Right ventricle myocardium superior (tissue), 1 donor: ENCODE measurements around the gene HMGCL. TPM values are rescaled to one million over a fixed set of nuclear protein-coding genes. Genes with fewer than 3 reads are reported as not detected.
A peak's percentile ranks its signal among the peaks of the same experiment; 100 is the strongest.
"Not testable (repeated sequence)": the region's sequence is repeated elsewhere in the genome, so short reads cannot be mapped to it uniquely, and the experiment has no call there.

Experiments used
- ATAC-seq: fragments of 200-7000 bp; cut with Tn5 transposase; one replicate; pipeline ENCODE4 v1.9.1; 2020; ENCODE audit warnings: mild to moderate bottlenecking; ENCODE audit not compliant: poor library complexity
- DNase-seq: peaks from one replicate; pipeline ENCODE4 v3.0.0-alpha.2; 2020
- intact Hi-C: fragments of 100-400 bp; cut with DNase I; formaldehyde crosslinking; loops from one replicate; pipeline ENCODE4 v1.11.2; 2022
- long read RNA-seq: library from polyadenylated mRNA; unstranded; transcript quantifications from one replicate; pipeline ENCODE4 v2.0.0, GENCODE V29; 2021
- total RNA-seq: library from RNA; stranded (reverse); fragmentation: NEBNext Ultra II Directional; extraction: Animal tissue kit (Norgen Biotek cat#: 25700); gene quantifications from one replicate; pipeline ENCODE4 v1.2.1, GENCODE V29; 2021
- donor health status: DM: no; HTN: yes; CAD: no; lungs with severe emphysema.

Gene HMGCL
- total RNA-seq: 34.3 TPM
- long read RNA-seq, transcript HMGCL-204 (7 exons, 1,354 nt): minor isoform, 26 of 103 reads
- long read RNA-seq, transcript HMGCL-203 (9 exons, 1,600 nt): major isoform, 68 of 103 reads
- long read RNA-seq, partial matches to known transcripts: 4 of 103 reads
- long read RNA-seq, other reads (novel, unspliced or antisense): 5 of 103 reads

- peak; percentile 94 for DNase-seq
- ATAC-seq: peak; percentile 100
- intact Hi-C loops: no loop called here
These were observed at the start of gene HMGCL for GRCh38 chr1:23825076-23825761. Gene HMGCL, minus strand, starts transcription at chr1:23825429. Its CDS starts 14 bp downstream, at chr1:23825415.

- DNase-seq: no peak
- intact Hi-C loops: no loop called here
- no peak for ATAC-seq
These were observed 47.2 kb upstream of the HMGCL start for GRCh38 chr1:23872421-23872820.

- intact Hi-C loops: loop anchor here (5.0 kb wide), 2 partner anchors 62 to 97 kb away; no protein-coding TSS in a partner anchor
- DNase-seq: no peak
- ATAC-seq: no peak
These were observed 43.8 kb upstream of the HMGCL start for GRCh38 chr1:23869051-23869450.

GRCh38 chr1:23868557-23869016 is 43.4 kb upstream of the HMGCL start:
- ATAC-seq (peak; percentile 38), DNase-seq (no peak)
- intact Hi-C loops: loop anchor here (5.0 kb wide), 2 partner anchors 61 to 96 kb away; no protein-coding TSS in a partner anchor

- DNase-seq (peak; percentile 96), ATAC-seq (peak; percentile 99)
- intact Hi-C loops: loop anchor here (5.0 kb wide), 2 partner anchors 61 to 96 kb away; no protein-coding TSS in a partner anchor
These were observed 42.8 kb upstream of the HMGCL start, which contains the start of gene FUCA1 for GRCh38 chr1:23867895-23868556. Gene FUCA1, minus strand, starts transcription at chr1:23868290. Its CDS starts 4 bp downstream, at chr1:23868286.

- intact Hi-C loops: loop anchor here (5.0 kb wide), 2 partner anchors 60 to 95 kb away; no protein-coding TSS in a partner anchor
- no peak for ATAC-seq
- DNase-seq: no peak
These were observed 42.3 kb upstream of the HMGCL start for GRCh38 chr1:23867542-23867894.

GRCh38 chr1:23865543-23865930 is 40.3 kb upstream of the HMGCL start:
- ATAC-seq (peak; percentile 14), DNase-seq (no peak)
- intact Hi-C loops: loop anchor here (5.0 kb wide), 2 partner anchors 58 to 93 kb away; no protein-coding TSS in a partner anchor

GRCh38 chr1:23864801-23865542 is 39.7 kb upstream of the HMGCL start:
- ATAC-seq (no peak), DNase-seq (no peak)
- intact Hi-C loops: loop anchor here (5.0 kb wide), 2 partner anchors 58 to 93 kb away; no protein-coding TSS in a partner anchor

GRCh38 chr1:23862640-23863039 is 37.4 kb upstream of the HMGCL start:
- DNase-seq: no peak
- intact Hi-C loops: no loop called here
- no peak for ATAC-seq

GRCh38 chr1:23854568-23854967 is 29.3 kb upstream of the HMGCL start:
- peak; percentile 66 for ATAC-seq
- intact Hi-C loops: no loop called here
- DNase-seq: no peak

- intact Hi-C loops, ATAC-seq, DNase-seq: not testable (repeated sequence)
These were observed 27.9 kb upstream of the HMGCL start for GRCh38 chr1:23853124-23853523.

- DNase-seq: not testable (repeated sequence)
These were observed 26.2 kb upstream of the HMGCL start for GRCh38 chr1:23851406-23851805.

GRCh38 chr1:23848673-23849616 is 23.7 kb upstream of the HMGCL start:
- DNase-seq (no peak), ATAC-seq (peak; percentile 92)
- intact Hi-C loops: no loop called here

More at GRCh38 chr1:23851406-23851805, 26.2 kb upstream of the HMGCL start:
- ATAC-seq, intact Hi-C loops: not testable (repeated sequence)

- ATAC-seq, DNase-seq, intact Hi-C loops: not testable (repeated sequence)
These were observed 22.4 kb upstream of the HMGCL start for GRCh38 chr1:23847482-23848095.

GRCh38 chr1:23845163-23845562 is 19.9 kb upstream of the HMGCL start:
- no peak for ATAC-seq
- intact Hi-C loops: no loop called here
- no peak for DNase-seq

GRCh38 chr1:23843644-23844043 is 18.4 kb upstream of the HMGCL start:
- no peak for DNase-seq
- no peak for ATAC-seq
- intact Hi-C loops: no loop called here

- ATAC-seq (peak; percentile 99), DNase-seq (peak; percentile 77)
- intact Hi-C loops: no loop called here
These were observed 13.2 kb upstream of the HMGCL start for GRCh38 chr1:23838401-23838866.
